CD4-positive, alpha-beta T cell (primary cell): Measurements from ENCODE around the gene SIGLEC6. TPM values are rescaled to one million over a fixed set of nuclear protein-coding genes. Genes with fewer than 3 reads are reported as not detected.

Experiments
- ATAC-seq: fragments of 200-7000 bp; cut with Tn5 transposase; one replicate; pipeline ENCODE4 v1.10.0; 2022; ENCODE audit warnings: mild to moderate bottlenecking; ENCODE audit not compliant: poor library complexity
- CTCF ChIA-PET: fragments of 350-600 bp; sonication (Branson Sonifier 250); formaldehyde crosslinking; loops from one replicate; lab custom pipeline; 2021; ENCODE audit warnings: antibody characterized with exemption, inconsistent platforms; lab: Charles Lee
- POLR2A ChIA-PET: fragments of 350-600 bp; sonication (Branson Sonifier 250); formaldehyde crosslinking; loops from one replicate; lab custom pipeline; 2021; ENCODE audit warnings: antibody characterized with exemption, inconsistent platforms; lab: Charles Lee
- DNase-seq, 14 experiments: peaks; one replicate each; pipeline ENCODE4 v3.0.0-alpha.2; 2013 to 2020; ENCODE audit warnings: mixed read lengths in 2 of 14
- H3K27ac ChIP-seq, 2 donors: one replicate each; pipeline versions ENCODE4 v1.5.1 to v1.7.0; 2013; ENCODE audit warnings: low read length in 2 of 2, low read depth in 1 of 2, mild to moderate bottlenecking in 1 of 2
- H3K27me3 ChIP-seq, 2 experiments: 1 replicate in 1 of 2; 2 replicates in 1 of 2; pipeline versions ENCODE4 v1.6.1 to v1.7.0; 2013; ENCODE audit warnings: low read length in 2 of 2, control low read depth in 1 of 2, mild to moderate bottlenecking in 1 of 2, moderate library complexity in 1 of 2; ENCODE audit not compliant: insufficient read depth in 2 of 2, control insufficient read depth in 1 of 2
- H3K36me3 ChIP-seq: one replicate; pipeline ENCODE4 v1.6.1; 2013; ENCODE audit warnings: low read length, control low read depth; ENCODE audit not compliant: insufficient read depth
- H3K4me1 ChIP-seq: one replicate; pipeline ENCODE4 v1.6.1; 2013; ENCODE audit warnings: low read length, control low read depth; ENCODE audit not compliant: insufficient read depth
- H3K4me3 ChIP-seq: one replicate; pipeline ENCODE4 v1.5.1; 2013; ENCODE audit warnings: mild to moderate bottlenecking, low read length, moderate library complexity
- H3K9me3 ChIP-seq, 2 experiments: 1 replicate in 1 of 2; 2 replicates in 1 of 2; pipeline versions ENCODE4 v1.6.1 to v1.7.0; 2013; ENCODE audit warnings: low read length in 2 of 2, mild to moderate bottlenecking in 2 of 2, control low read depth in 1 of 2, moderate library complexity in 1 of 2; ENCODE audit not compliant: control insufficient read depth in 1 of 2, insufficient read depth in 1 of 2
- H3K27ac Mint-ChIP-seq: one replicate; pipeline ENCODE4 v1.8.0; 2020; ENCODE audit warnings: mixed read lengths
- H3K27me3 Mint-ChIP-seq: one replicate; pipeline ENCODE4 v1.8.0; 2021; ENCODE audit warnings: mixed read lengths
- H3K36me3 Mint-ChIP-seq: one replicate; pipeline ENCODE4 v1.8.0; 2021; ENCODE audit warnings: low read depth, mixed read lengths
- H3K4me1 Mint-ChIP-seq: one replicate; pipeline ENCODE4 v1.8.0; 2021; ENCODE audit warnings: low read depth, mixed read lengths
- H3K4me3 Mint-ChIP-seq: one replicate; pipeline ENCODE4 v1.8.0; 2020; ENCODE audit warnings: mild to moderate bottlenecking, mixed read lengths
- H3K9me3 Mint-ChIP-seq: one replicate; pipeline ENCODE4 v1.8.0; 2020; ENCODE audit warnings: mixed read lengths
- CTCF ChIP-seq: fragments of 200-600 bp; IDR thresholded peaks from one replicate; pipeline ENCODE4 v1.8.0; 2022; ENCODE audit warnings: antibody characterized with exemption, mild to moderate bottlenecking
- intact Hi-C, 2 experiments: fragments of 100-400 bp; cut with DNase I in 1 of 2; cut with micrococcal nuclease in 1 of 2; formaldehyde crosslinking; loops; one replicate each; pipeline versions ENCODE4 v1.15.1 to v1.9.0; 2023 to 2025; cut with DNase I, micrococcal nuclease
- total RNA-seq, 174 experiments: library from RNA in 2 of 174; stranded (reverse) in 2 of 174; gene quantifications; one replicate each; pipeline ENCODE4 v1.2.3 and lab custom pipeline; 2021 to 2026

The SIGLEC6 gene
- total RNA-seq, 2 experiments from 2014 or later = 0.14 to 0.36 TPM

- ATAC-seq (no peak), DNase-seq (no peak)
- no peak overlapping the region for H3K4me3 Mint-ChIP-seq
- H3K4me1 Mint-ChIP-seq = peaks cover 20% of the 10 kb centered on the region
- no peak for TF ChIP-seq CTCF
- Histone ChIP-seq H3K27ac (no peak overlapping the region), H3K4me1 (peaks cover 8% of the 10 kb centered on the region), H3K9me3 (peaks cover 0 to 9% of the 10 kb centered on the region in 2 experiments), H3K4me3 (no peak overlapping the region), H3K36me3 (no peaks in the 10 kb centered on the region), H3K27me3 (peaks cover 16 to 27% of the 10 kb centered on the region in 2 experiments)
- H3K9me3 Mint-ChIP-seq = peaks cover 2% of the 10 kb centered on the region
- POLR2A ChIA-PET = no interaction called here
- H3K27me3 Mint-ChIP-seq = peaks cover 83% of the 10 kb centered on the region
- no peaks in the 10 kb centered on the region for H3K36me3 Mint-ChIP-seq
- no peak overlapping the region for H3K27ac Mint-ChIP-seq
- intact Hi-C loops = no loop called here
- CTCF ChIA-PET = no interaction called here
Observed at GRCh38 chr19:51552608-51552995, 21.1 kb upstream of the SIGLEC6 start.

- CTCF ChIA-PET = no interaction called here
- Mint-ChIP-seq H3K36me3 (no peaks in the 10 kb centered on the region), H3K4me1 (peaks cover 21% of the 10 kb centered on the region), H3K27ac (no peak overlapping the region), H3K9me3 (peaks cover 2% of the 10 kb centered on the region), H3K27me3 (peaks cover 81% of the 10 kb centered on the region), H3K4me3 (no peak overlapping the region)
- Histone ChIP-seq H3K27me3 (peaks cover 19 to 31% of the 10 kb centered on the region in 2 experiments), H3K27ac (no peak overlapping the region), H3K36me3 (no peaks in the 10 kb centered on the region), H3K4me1 (peaks cover 12% of the 10 kb centered on the region), H3K4me3 (no peak overlapping the region), H3K9me3 (peaks cover 0 to 9% of the 10 kb centered on the region in 2 experiments)
- intact Hi-C loops = no loop called here
- ATAC-seq (no peak), DNase-seq (no peak)
- no peak for TF ChIP-seq CTCF
- POLR2A ChIA-PET = no interaction called here
Observed at GRCh38 chr19:51551673-51552432, 20.4 kb upstream of the SIGLEC6 start.

DNA sequence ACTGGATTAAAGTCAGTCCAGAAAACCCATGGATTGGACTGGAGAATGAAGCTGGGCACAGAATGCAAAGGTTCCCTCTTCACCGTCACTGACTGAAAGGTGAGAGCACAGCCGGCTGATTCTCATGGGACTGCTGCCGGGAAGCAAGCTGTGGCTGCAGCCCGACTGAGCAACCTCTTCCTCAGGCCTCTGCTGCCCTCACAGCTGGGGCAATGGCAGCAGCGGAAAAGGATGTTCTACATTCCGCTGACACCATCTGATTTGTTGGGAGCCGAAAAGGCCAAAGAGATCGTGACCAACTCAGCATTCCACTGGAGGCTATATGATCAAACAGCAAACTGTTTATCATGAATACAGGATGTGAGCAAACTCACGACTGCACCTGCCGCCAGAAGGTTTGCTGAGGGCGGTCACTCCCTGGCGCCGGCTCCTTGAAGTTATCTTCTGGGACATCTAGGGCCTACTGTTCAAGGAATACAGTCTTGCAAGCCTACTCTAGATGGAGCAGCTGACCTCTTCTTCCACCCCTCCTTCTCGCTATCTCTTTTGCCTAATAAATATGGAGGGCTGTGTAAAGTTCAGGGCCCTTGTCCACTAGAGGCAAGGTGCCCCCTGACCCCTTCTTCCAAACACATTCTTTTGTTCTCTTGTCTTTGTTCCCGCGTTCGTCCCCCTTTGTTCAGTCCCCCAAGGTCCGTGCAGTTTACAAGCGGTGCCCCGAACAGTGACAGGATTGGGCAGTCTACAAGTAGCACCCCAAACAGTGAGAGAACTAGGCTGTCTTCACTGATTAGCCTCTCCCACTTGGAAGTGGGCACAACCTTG, 19.6 kb upstream of the SIGLEC6 start:
- ATAC-seq = no peak
- no peak for DNase-seq
- Mint-ChIP-seq H3K27me3 (peaks cover 80% of the 10 kb centered on the region), H3K9me3 (peaks cover 2% of the 10 kb centered on the region), H3K4me3 (no peak overlapping the region), H3K36me3 (no peaks in the 10 kb centered on the region), H3K4me1 (peaks cover 27% of the 10 kb centered on the region), H3K27ac (no peak overlapping the region)
- no peak overlapping the region for H3K27ac ChIP-seq
- ChIA-PET CTCF (no interaction called here), POLR2A (no interaction called here)
- H3K9me3 ChIP-seq = peaks cover 0 to 9% of the 10 kb centered on the region in 2 experiments
- no peak overlapping the region for H3K4me3 ChIP-seq
- peaks cover 12% of the 10 kb centered on the region for H3K4me1 ChIP-seq
- intact Hi-C loops = no loop called here
- TF ChIP-seq CTCF = no peak
- no peaks in the 10 kb centered on the region for H3K36me3 ChIP-seq
- H3K27me3 ChIP-seq = peaks cover 19 to 35% of the 10 kb centered on the region in 2 experiments
